ENCODE data around the gene CABP5. TPM values are rescaled to one million over a fixed set of nuclear protein-coding genes. Genes with fewer than 3 reads are reported as not detected.
A peak's percentile ranks its signal among the peaks of the same experiment; 100 is the strongest.

Gene CABP5
- total RNA-seq, 1 experiment from 2014 or later = not detected

DNA sequence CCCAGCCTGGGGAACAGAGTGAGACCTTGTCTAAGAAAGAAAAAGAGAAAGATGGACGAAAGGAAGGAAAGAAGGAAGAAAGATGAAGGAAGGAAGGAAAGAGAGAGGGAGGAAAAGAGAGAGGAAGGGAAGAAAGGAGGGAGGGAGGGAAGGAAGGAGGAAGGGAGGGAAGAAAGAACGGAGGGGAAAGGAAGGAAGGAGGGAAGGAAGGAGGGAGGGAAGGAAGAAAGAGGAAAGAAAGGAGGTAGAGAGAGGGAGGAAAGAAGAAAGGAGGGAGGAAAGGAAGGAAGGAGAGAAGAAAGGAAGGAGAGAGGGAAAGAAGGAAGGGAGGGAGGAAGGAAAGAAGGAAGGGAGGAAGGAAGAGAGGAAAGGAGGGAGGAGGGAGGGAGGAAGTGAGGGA, 20.9 kb downstream of the CABP5 start:
- Mint-ChIP-seq H3K4me1 (ENCODE audit: insufficient read depth, unreplicated experiment) (no peaks in the 10 kb centered on the region), H3K9me3 (ENCODE audit: unreplicated experiment) (no peaks in the 10 kb centered on the region), H3K36me3 (ENCODE audit: insufficient read depth, unreplicated experiment) (no peaks in the 10 kb centered on the region), H3K27me3 (ENCODE audit: insufficient read depth, unreplicated experiment) (peaks cover 90% of the 10 kb centered on the region), H3K27ac (ENCODE audit: low read depth, unreplicated experiment) (no peak overlapping the region), H3K4me3 (ENCODE audit: unreplicated experiment) (no peak overlapping the region)
- CTCF ChIA-PET = interaction anchor here (0.6 kb wide), 1 partner anchor 21 kb away, joined by 3 read pairs; no protein-coding TSS in a partner anchor
- intact Hi-C loops (cut with micrococcal nuclease) = no loop called here
- no peak for DNase-seq (ENCODE audit: unreplicated experiment)
- POLR2A ChIA-PET = no interaction called here
- TF ChIP-seq, protein P1, sequence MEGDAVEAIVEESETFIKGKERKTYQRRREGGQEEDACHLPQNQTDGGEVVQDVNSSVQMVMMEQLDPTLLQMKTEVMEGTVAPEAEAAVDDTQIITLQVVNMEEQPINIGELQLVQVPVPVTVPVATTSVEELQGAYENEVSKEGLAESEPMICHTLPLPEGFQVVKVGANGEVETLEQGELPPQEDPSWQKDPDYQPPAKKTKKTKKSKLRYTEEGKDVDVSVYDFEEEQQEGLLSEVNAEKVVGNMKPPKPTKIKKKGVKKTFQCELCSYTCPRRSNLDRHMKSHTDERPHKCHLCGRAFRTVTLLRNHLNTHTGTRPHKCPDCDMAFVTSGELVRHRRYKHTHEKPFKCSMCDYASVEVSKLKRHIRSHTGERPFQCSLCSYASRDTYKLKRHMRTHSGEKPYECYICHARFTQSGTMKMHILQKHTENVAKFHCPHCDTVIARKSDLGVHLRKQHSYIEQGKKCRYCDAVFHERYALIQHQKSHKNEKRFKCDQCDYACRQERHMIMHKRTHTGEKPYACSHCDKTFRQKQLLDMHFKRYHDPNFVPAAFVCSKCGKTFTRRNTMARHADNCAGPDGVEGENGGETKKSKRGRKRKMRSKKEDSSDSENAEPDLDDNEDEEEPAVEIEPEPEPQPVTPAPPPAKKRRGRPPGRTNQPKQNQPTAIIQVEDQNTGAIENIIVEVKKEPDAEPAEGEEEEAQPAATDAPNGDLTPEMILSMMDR (IDR thresholded peaks at IDR 0.05; ENCODE audit: unreplicated experiment) = no peak
- no TSS peak for BruUV-seq (replicated peaks)

DNA sequence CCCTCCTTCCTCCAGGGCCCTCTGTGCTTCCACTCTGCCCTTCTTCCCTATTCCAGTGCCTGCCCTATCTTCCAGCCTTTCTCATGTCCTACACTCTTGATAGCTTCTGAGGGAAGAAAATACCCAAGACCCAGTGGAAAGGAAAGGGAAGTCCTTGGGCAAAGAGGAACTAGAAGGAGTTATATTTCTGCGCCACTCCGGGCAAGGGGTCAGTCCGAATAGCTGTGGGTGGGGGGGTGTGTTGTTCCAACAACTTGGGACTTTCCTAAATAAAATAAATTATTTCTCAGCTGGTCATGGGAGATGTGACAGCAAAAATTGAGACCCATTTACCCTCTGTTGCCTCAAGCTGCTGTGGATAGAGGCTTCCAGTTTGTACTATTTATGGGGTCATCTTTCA, 23.2 kb downstream of the CABP5 start:
- Mint-ChIP-seq H3K9me3 (ENCODE audit: unreplicated experiment) (no peaks in the 10 kb centered on the region), H3K36me3 (ENCODE audit: insufficient read depth, unreplicated experiment) (no peaks in the 10 kb centered on the region), H3K27ac (ENCODE audit: low read depth, unreplicated experiment) (no peak overlapping the region), H3K4me3 (ENCODE audit: unreplicated experiment) (no peak overlapping the region), H3K4me1 (ENCODE audit: insufficient read depth, unreplicated experiment) (no peaks in the 10 kb centered on the region), H3K27me3 (ENCODE audit: insufficient read depth, unreplicated experiment) (peaks cover 94% of the 10 kb centered on the region)
- intact Hi-C loops (cut with micrococcal nuclease) = no loop called here
- DNase-seq (ENCODE audit: unreplicated experiment) = no peak
- BruUV-seq (replicated peaks) = no TSS peak
- ChIA-PET POLR2A (no interaction called here), CTCF (no interaction called here)
- TF ChIP-seq, protein P1 (IDR thresholded peaks at IDR 0.05; ENCODE audit: unreplicated experiment) = no peak

DNA sequence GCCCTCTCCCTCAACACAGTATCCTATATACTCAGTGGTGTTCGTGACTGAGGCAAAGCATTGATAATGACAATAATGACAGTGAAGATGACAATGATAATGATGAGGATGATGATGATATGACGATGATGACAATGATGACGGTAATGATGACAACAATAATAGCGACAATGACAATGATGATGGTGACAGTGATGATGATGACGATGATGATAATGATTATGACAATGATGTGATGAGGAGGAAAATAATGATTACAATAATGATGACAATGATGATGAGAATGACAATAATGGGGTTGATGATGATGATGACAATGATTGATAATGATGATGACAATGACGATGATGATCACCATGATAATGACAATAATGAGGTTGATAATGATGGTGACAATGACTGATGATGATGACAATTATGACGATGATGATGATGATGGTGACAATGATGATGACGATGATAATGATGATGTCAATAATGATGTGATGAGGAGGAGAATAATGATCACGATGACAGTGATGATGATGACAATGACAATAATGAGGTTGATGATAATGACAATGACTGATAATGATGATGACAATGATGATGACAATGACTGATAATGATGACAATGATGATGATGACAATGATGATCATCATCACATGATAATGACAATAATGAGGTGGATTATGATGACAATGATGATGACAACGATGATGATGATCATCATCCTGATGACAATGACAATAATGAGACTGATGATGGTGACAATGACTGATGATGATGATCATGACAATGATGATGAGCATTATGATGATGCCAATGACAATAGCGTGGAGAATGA, 32.7 kb downstream of the CABP5 start:
- no TSS peak for BruUV-seq (replicated peaks)

DNA sequence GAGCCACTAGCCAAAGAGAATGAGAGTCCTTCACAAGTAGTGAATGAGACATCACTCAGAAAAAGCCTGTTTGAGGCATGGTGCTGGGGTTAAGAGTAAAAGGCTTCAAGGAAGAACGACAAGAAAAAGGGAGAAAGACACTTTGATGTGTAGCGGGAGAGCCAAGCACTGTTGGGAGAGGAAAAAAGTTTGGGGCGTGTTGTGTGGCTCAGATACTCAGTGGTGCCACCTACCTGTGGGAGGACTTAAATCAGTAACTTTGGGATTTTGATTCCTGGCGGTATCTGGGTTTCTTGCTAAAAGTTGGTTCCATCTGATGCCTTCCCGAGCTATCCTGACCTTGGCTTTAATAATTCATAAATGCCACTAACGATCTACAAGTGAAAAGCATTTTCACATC, 37.1 kb downstream of the CABP5 start:
- Mint-ChIP-seq H3K4me3 (ENCODE audit: unreplicated experiment) (no peak overlapping the region), H3K4me1 (ENCODE audit: insufficient read depth, unreplicated experiment) (no peaks in the 10 kb centered on the region), H3K36me3 (ENCODE audit: insufficient read depth, unreplicated experiment) (no peaks in the 10 kb centered on the region), H3K27me3 (ENCODE audit: insufficient read depth, unreplicated experiment) (peaks cover 31% of the 10 kb centered on the region), H3K27ac (ENCODE audit: low read depth, unreplicated experiment) (no peak overlapping the region), H3K9me3 (ENCODE audit: unreplicated experiment) (peaks cover 7% of the 10 kb centered on the region)
- intact Hi-C loops (cut with micrococcal nuclease) = no loop called here
- TF ChIP-seq, protein P1 (IDR thresholded peaks at IDR 0.05; ENCODE audit: unreplicated experiment) = peak; percentile 23
- POLR2A ChIA-PET = no interaction called here
- no TSS peak for BruUV-seq (replicated peaks)
- CTCF ChIA-PET = interaction anchor here (0.8 kb wide), 1 partner anchor 33 kb away, joined by 3 read pairs; no protein-coding TSS in a partner anchor
- no peak for DNase-seq (ENCODE audit: unreplicated experiment)

More for the DNA sequence above, 32.7 kb downstream of the CABP5 start:
- ChIA-PET POLR2A (no interaction called here), CTCF (interaction anchor here (0.7 kb wide), 1 partner anchor 144 kb away, joined by 3 read pairs; no protein-coding TSS in a partner anchor)
- intact Hi-C loops (cut with micrococcal nuclease) = no loop called here
- no peaks in the 10 kb centered on the region for H3K36me3 Mint-ChIP-seq (ENCODE audit: insufficient read depth, unreplicated experiment)
- TF ChIP-seq, protein P1 (IDR thresholded peaks at IDR 0.05; ENCODE audit: unreplicated experiment) = no peak
- no peak overlapping the region for H3K4me3 Mint-ChIP-seq (ENCODE audit: unreplicated experiment)
- no peaks in the 10 kb centered on the region for H3K4me1 Mint-ChIP-seq (ENCODE audit: insufficient read depth, unreplicated experiment)
- DNase-seq (ENCODE audit: unreplicated experiment) = no peak
- H3K9me3 Mint-ChIP-seq (ENCODE audit: unreplicated experiment) = peaks cover 7% of the 10 kb centered on the region
- peaks cover 17% of the 10 kb centered on the region for H3K27me3 Mint-ChIP-seq (ENCODE audit: insufficient read depth, unreplicated experiment)
- no peak overlapping the region for H3K27ac Mint-ChIP-seq (ENCODE audit: low read depth, unreplicated experiment)

All from MCF 10A (cell line).